Measurements from ENCODE around the gene RASA3.

Gene RASA3

GRCh38 chr13:114167426-114167825 is 35.0 kb upstream of the RASA3 start:
- DNase-seq (no peak), ATAC-seq (ENCODE audit: insufficient read depth, low read depth) (no peak)
- Histone ChIP-seq H2AFZ (ENCODE audit: low read depth, low read length) (no peak overlapping the region), H3K36me3 (ENCODE audit: insufficient read depth, low read length) (no peaks in the 10 kb centered on the region), H3K9ac (ENCODE audit: low read depth, low read length) (no peak overlapping the region), H4K20me1 (ENCODE audit: insufficient read depth, low read length) (no peaks in the 10 kb centered on the region), H3K4me1 (ENCODE audit: insufficient read depth, low read length) (peaks cover 3% of the 10 kb centered on the region), H3K27me3 (ENCODE audit: insufficient read depth, low read length, poor library complexity) (no peaks in the 10 kb centered on the region), H3K4me3 (ENCODE audit: low read depth in 1 of 2, low read length in 2 of 2) (no peak overlapping the region), H3K27ac (ENCODE audit: low read length) (no peak overlapping the region), H3K4me2 (ENCODE audit: insufficient read depth, low read length) (no peak overlapping the region), H3K79me2 (ENCODE audit: insufficient read depth, low read length) (no peaks in the 10 kb centered on the region), H3K9me3 (ENCODE audit: insufficient read depth, low read length, severe bottlenecking) (peaks cover 1% of the 10 kb centered on the region)
- TF ChIP-seq CTCF (IDR thresholded peaks at IDR 0.05; ENCODE audit: borderline replicate concordance, extremely low read depth, low read length, poor library complexity, severe bottlenecking): no peak
- no peak for TF ChIP-seq EZH2 (IDR thresholded peaks at IDR 0.05; ENCODE audit: borderline replicate concordance, low read depth, low read length, severe bottlenecking)

DNA sequence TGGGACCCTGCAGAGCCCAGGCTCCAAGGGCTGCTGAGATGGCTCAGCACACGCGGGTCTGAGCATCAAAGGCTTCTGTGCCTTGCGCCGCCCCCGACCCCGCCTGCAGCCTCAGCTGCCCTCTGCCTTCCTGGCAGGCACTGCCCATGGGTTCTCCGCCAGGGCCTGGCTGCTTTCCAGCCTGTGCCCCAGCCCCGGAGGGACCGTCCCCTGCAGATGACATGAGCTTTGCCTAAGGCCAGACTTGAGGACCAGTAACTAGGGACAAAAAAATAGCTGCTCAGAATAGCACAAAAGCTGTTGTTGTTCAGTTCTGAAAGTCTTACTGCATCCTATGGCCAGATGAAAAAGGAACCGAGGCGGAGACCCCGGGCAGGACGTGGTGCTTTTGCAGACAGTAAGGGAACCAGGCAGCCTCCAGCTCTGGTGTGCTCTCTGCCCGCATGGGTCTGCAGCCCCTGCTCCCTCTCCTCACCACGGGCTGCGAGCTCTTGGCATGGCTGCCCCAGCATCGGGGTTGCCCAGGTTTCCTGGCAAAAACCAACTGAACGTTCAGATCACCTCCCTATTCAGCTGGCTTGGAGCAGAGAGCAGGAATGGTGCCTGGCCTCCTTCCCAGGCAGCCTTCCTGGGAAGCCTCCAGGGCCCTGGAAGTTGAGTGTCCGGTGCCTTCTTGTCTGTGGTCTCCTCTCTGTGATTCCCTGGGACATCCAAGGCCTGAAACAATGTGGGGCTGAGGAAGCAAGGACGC is 34.1 kb upstream of the RASA3 start:
- Histone ChIP-seq H2AFZ (ENCODE audit: low read depth, low read length) (no peak overlapping the region), H3K4me2 (ENCODE audit: insufficient read depth, low read length) (no peak overlapping the region), H3K4me1 (ENCODE audit: insufficient read depth, low read length) (peaks cover 12% of the 10 kb centered on the region), H3K9ac (ENCODE audit: low read depth, low read length) (no peak overlapping the region), H3K36me3 (ENCODE audit: insufficient read depth, low read length) (no peaks in the 10 kb centered on the region), H3K79me2 (ENCODE audit: insufficient read depth, low read length) (no peaks in the 10 kb centered on the region), H4K20me1 (ENCODE audit: insufficient read depth, low read length) (no peaks in the 10 kb centered on the region), H3K27ac (ENCODE audit: low read length) (no peak overlapping the region), H3K27me3 (ENCODE audit: insufficient read depth, low read length, poor library complexity) (no peaks in the 10 kb centered on the region), H3K9me3 (ENCODE audit: insufficient read depth, low read length, severe bottlenecking) (no peaks in the 10 kb centered on the region), H3K4me3 (ENCODE audit: low read depth in 1 of 2, low read length in 2 of 2) (no peak overlapping the region)
- DNase-seq (no peak), ATAC-seq (ENCODE audit: insufficient read depth, low read depth) (no peak)
- TF ChIP-seq EZH2 (IDR thresholded peaks at IDR 0.05; ENCODE audit: borderline replicate concordance, low read depth, low read length, severe bottlenecking) (no peak), CTCF (IDR thresholded peaks at IDR 0.05; ENCODE audit: borderline replicate concordance, extremely low read depth, low read length, poor library complexity, severe bottlenecking) (no peak)

DNA sequence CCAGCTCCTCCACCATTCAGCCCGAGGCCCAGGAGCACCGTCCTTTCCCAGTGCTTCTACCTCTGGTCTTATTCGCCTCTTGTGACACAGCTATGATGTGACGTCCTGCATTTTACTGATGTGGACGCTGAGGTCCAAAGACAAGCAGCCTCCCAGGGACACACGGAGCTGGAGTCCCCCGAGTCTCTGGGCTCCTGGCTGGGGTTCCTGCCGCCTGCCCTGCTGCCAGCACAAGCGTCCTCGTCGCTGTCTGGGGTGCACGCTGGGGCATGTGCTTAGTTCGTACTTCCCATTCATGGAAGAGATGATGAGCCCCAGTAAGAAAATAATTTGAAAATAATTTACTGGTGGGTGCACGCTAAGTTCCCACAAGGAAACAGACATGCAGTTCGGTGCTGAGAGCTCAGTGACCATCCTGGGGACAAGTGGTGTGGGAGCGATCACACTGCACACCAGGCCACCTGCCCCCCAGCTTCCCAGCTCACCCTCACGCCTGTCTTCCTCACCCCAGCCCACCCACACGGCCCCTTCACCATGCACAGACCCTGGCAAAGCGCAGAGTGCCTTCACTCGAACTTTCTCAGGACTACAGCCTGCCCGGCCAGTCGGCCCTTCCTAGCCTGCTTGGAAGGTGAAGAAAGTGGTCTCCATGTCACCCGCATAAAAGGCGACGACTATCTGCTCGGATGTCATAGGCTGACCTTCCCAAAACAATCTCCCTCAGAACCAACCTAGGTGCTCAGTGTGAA is 32.4 kb upstream of the RASA3 start:
- Histone ChIP-seq H3K27ac (ENCODE audit: low read length) (no peak overlapping the region), H3K4me2 (ENCODE audit: insufficient read depth, low read length) (no peak overlapping the region), H3K4me3 (ENCODE audit: low read depth in 1 of 2, low read length in 2 of 2) (no peak overlapping the region), H2AFZ (ENCODE audit: low read depth, low read length) (no peak overlapping the region), H3K9ac (ENCODE audit: low read depth, low read length) (no peak overlapping the region), H3K4me1 (ENCODE audit: insufficient read depth, low read length) (peaks cover 17% of the 10 kb centered on the region), H3K27me3 (ENCODE audit: insufficient read depth, low read length, poor library complexity) (no peaks in the 10 kb centered on the region), H3K79me2 (ENCODE audit: insufficient read depth, low read length) (no peaks in the 10 kb centered on the region), H3K36me3 (ENCODE audit: insufficient read depth, low read length) (no peaks in the 10 kb centered on the region), H3K9me3 (ENCODE audit: insufficient read depth, low read length, severe bottlenecking) (no peaks in the 10 kb centered on the region), H4K20me1 (ENCODE audit: insufficient read depth, low read length) (no peaks in the 10 kb centered on the region)
- TF ChIP-seq CTCF (IDR thresholded peaks at IDR 0.05; ENCODE audit: borderline replicate concordance, extremely low read depth, low read length, poor library complexity, severe bottlenecking) (no peak), EZH2 (IDR thresholded peaks at IDR 0.05; ENCODE audit: borderline replicate concordance, low read depth, low read length, severe bottlenecking) (no peak)
- no peak for DNase-seq
- ATAC-seq (ENCODE audit: insufficient read depth, low read depth): no peak

All from DND-41 (cell line).